HK-2 (cell line): ENCODE results near the gene TRAPPC10.

Experiments
- DNase-seq: peaks from one replicate; pipeline ENCODE4 v3.0.0-alpha.2; 2018; ENCODE audit not compliant: unreplicated experiment

Gene TRAPPC10

GRCh38 chr21:44065428-44065827 is 53.3 kb downstream of the TRAPPC10 start:
- no peak for DNase-seq

GRCh38 chr21:44066116-44066515 is 54.0 kb downstream of the TRAPPC10 start:
- DNase-seq, result no peak

- no peak for DNase-seq
Measured at GRCh38 chr21:44067011-44067839, 55.1 kb downstream of the TRAPPC10 start.

- no peak for DNase-seq
Measured at GRCh38 chr21:44070391-44070790, 58.3 kb downstream of the TRAPPC10 start.

GRCh38 chr21:44071359-44072104 is 59.4 kb downstream of the TRAPPC10 start:
- DNase-seq, result no peak

- no peak for DNase-seq
Measured at GRCh38 chr21:44072111-44072510, 60.0 kb downstream of the TRAPPC10 start.

GRCh38 chr21:44074315-44074958 is 62.3 kb downstream of the TRAPPC10 start:
- no peak for DNase-seq

GRCh38 chr21:44076316-44076715 is 64.2 kb downstream of the TRAPPC10 start:
- DNase-seq, result no peak

GRCh38 chr21:44078411-44078981 is 66.4 kb downstream of the TRAPPC10 start:
- no peak for DNase-seq

- DNase-seq, result no peak
Measured at GRCh38 chr21:44079446-44079845, 67.3 kb downstream of the TRAPPC10 start.

- no peak for DNase-seq
Measured at GRCh38 chr21:44079846-44080245, 67.7 kb downstream of the TRAPPC10 start.

GRCh38 chr21:44082648-44083440 is 70.7 kb downstream of the TRAPPC10 start:
- DNase-seq, result no peak

- no peak for DNase-seq
Measured at GRCh38 chr21:44083631-44084291, 71.7 kb downstream of the TRAPPC10 start.

- no peak for DNase-seq
Measured at GRCh38 chr21:44084496-44085241, 72.6 kb downstream of the TRAPPC10 start.

- DNase-seq, result no peak
Measured at GRCh38 chr21:44085491-44086321, 73.6 kb downstream of the TRAPPC10 start.

- DNase-seq, result no peak
Measured at GRCh38 chr21:44086636-44087425, 74.7 kb downstream of the TRAPPC10 start.

- no peak for DNase-seq
Measured at GRCh38 chr21:44087426-44088400, 75.6 kb downstream of the TRAPPC10 start.
